K562 (cell line): ENCODE data around the gene CCDC9. TPM values are rescaled to one million over a fixed set of nuclear protein-coding genes. Genes with fewer than 3 reads are reported as not detected.

Experiments
- ATAC-seq: fragments of 200-7000 bp; cut with Tn5 transposase; 3 replicates; pipeline ENCODE4 v1.9.1; 2020; ENCODE audit warnings: moderate library complexity
- BruUV-seq: library from RNA; stranded (reverse); fragments of 400-500 nt; replicated peaks from 2 replicates; lab custom pipeline; 2021; lab: Mats Ljungman, UMichigan
- CTCF ChIA-PET: fragments of 300-600 bp; formaldehyde crosslinking; extraction: SDS; loops from one replicate; lab custom pipeline; 2021; ENCODE audit warnings: low intra/inter-chr PET ratio; lab: Yijun Ruan, JAX
- POLR2A ChIA-PET: fragments of 300-600, 350-650 bp; sonication (Branson Sonifier 250); formaldehyde crosslinking; extraction: SDS; loops from one replicate; lab custom pipeline; 2021; ENCODE audit warnings: antibody characterized with exemption, inconsistent platforms; lab: Yijun Ruan, JAX
- DNase-seq, 4 experiments: peaks; one replicate each; pipeline versions ENCODE4 v3.0.0 to v3.0.0-alpha.2; 2011 to 2018; ENCODE audit warnings: low spot score in 3 of 4, mixed read lengths in 3 of 4; ENCODE audit errors: extremely low read depth in 1 of 4
- FAIRE-seq: peaks from 2 replicates; lab custom pipeline; 2011; peaks lifted over from hg19 to GRCh38; lab: Jason Lieb, UNC
- H2AFZ ChIP-seq: 2 replicates; pipeline ENCODE4 v1.6.0; 2011; ENCODE audit warnings: low read depth, low read length, control low read depth, inconsistent platforms
- H3K27ac ChIP-seq: fragments of 200-600 bp; 3 replicates; pipeline ENCODE4 v1.8.0; 2011; ENCODE audit warnings: low read depth, mild to moderate bottlenecking, control low read depth, inconsistent platforms, low read length, moderate library complexity, mixed read lengths; ENCODE audit errors: extremely low read depth
- H3K27me3 ChIP-seq, 2 experiments: fragments of 300-600 bp in 1 of 2; 2 replicates in 1 of 2; 3 replicates in 1 of 2; pipeline versions ENCODE4 v1.6.0 to v1.8.0; 2011; ENCODE audit warnings: inconsistent platforms in 2 of 2, low read length in 2 of 2, mild to moderate bottlenecking in 1 of 2, mixed read lengths in 1 of 2, moderate library complexity in 1 of 2; ENCODE audit not compliant: control insufficient read depth in 2 of 2, insufficient read depth in 2 of 2
- H3K36me3 ChIP-seq: fragments of 300-600 bp; 3 replicates; pipeline ENCODE4 v1.8.0; 2011; ENCODE audit warnings: mild to moderate bottlenecking, low read length, inconsistent platforms; ENCODE audit not compliant: control insufficient read depth, insufficient read depth
- H3K4me1 ChIP-seq, 2 experiments: fragments of 200-600 bp in 1 of 2; replicated peaks in 1 of 2; 2 replicates in 1 of 2; 3 replicates in 1 of 2; pipeline versions ENCODE4 v1.5.1 to v1.8.0; 2011; ENCODE audit warnings: inconsistent platforms in 2 of 2, low read length in 2 of 2, mild to moderate bottlenecking in 1 of 2, mixed read lengths in 1 of 2, moderate library complexity in 1 of 2; ENCODE audit not compliant: control insufficient read depth in 2 of 2, insufficient read depth in 2 of 2
- H3K4me2 ChIP-seq: 2 replicates; pipeline ENCODE4 v1.6.1; 2011; ENCODE audit warnings: low read length, control low read depth, inconsistent platforms, mixed read lengths; ENCODE audit not compliant: insufficient read depth
- H3K4me3 ChIP-seq: fragments of 200-600 bp; sonication (generic), shearing (Covaris generic); 2 replicates; pipeline ENCODE4 v1.5.1; 2016; ENCODE audit warnings: control low read depth, inconsistent platforms
- H3K79me2 ChIP-seq: fragments of 200-600 bp; 3 replicates; pipeline ENCODE4 v1.8.0; 2011; ENCODE audit warnings: low read length, inconsistent platforms; ENCODE audit not compliant: control insufficient read depth, insufficient read depth
- H3K9ac ChIP-seq, 2 experiments: 2 replicates each; pipeline versions ENCODE4 v1.6.0 to v1.6.1; 2011; ENCODE audit warnings: low read depth in 2 of 2, low read length in 2 of 2, control low read depth in 1 of 2, inconsistent platforms in 1 of 2, mild to moderate bottlenecking in 1 of 2, mixed read lengths in 1 of 2; ENCODE audit not compliant: insufficient read depth in 1 of 2
- H3K9me1 ChIP-seq: one replicate; pipeline ENCODE4 v1.6.0; 2011; ENCODE audit warnings: inconsistent platforms, mild to moderate bottlenecking, low read length, moderate library complexity; ENCODE audit not compliant: control insufficient read depth, insufficient read depth
- H3K9me3 ChIP-seq: replicated peaks from 2 replicates; pipeline ENCODE4 v1.5.1; 2011; ENCODE audit warnings: low read depth, low read length, inconsistent platforms; ENCODE audit not compliant: control insufficient read depth, insufficient read depth
- H4K20me1 ChIP-seq: replicated peaks from 2 replicates; pipeline ENCODE4 v1.6.1; 2011; ENCODE audit warnings: low read length, inconsistent platforms, mixed read lengths; ENCODE audit not compliant: control insufficient read depth, insufficient read depth
- HMGN3 ChIP-seq: IDR thresholded peaks from 2 replicates; pipeline ENCODE4 v1.6.1; 2011; ENCODE audit warnings: borderline replicate concordance, low read depth, mild to moderate bottlenecking, mixed read lengths, low read length; ENCODE audit not compliant: insufficient read length; ENCODE audit errors: extremely low read depth
- HNRNPLL ChIP-seq: fragments of 200-400 bp; formaldehyde crosslinking; IDR thresholded peaks from 2 replicates; pipeline ENCODE4 v1.6.1; 2017; ENCODE audit warnings: low read length, low read depth, mild to moderate bottlenecking; ENCODE audit not compliant: poor library complexity, severe bottlenecking
- POLR2B ChIP-seq: fragments of 450-650 bp; IDR thresholded peaks from 2 replicates; pipeline ENCODE4 v1.6.1; 2018; ENCODE audit warnings: low read depth; ENCODE audit not compliant: partially characterized antibody
- ZNF124 ChIP-seq: sonication (generic); formaldehyde crosslinking; IDR thresholded peaks from 2 replicates; pipeline ENCODE4 v1.8.1; 2022; ENCODE audit warnings: missing genetic modification reagents
- ZNF253 ChIP-seq: fragments of 250-450 bp; sonication (Bioruptor Pico); conservative IDR thresholded peaks from 2 replicates; pipeline ENCODE4 v1.6.1; 2021; ENCODE audit warnings: mild to moderate bottlenecking
- WGBS: fragments of 100-300 bp; shearing (Covaris generic); methylation state at CpG from one replicate; pipeline ENCODE4 v1.1.6; 2016; ENCODE audit warnings: low coverage, mixed read lengths; ENCODE audit not compliant: insufficient coverage; ENCODE audit errors: missing lambda C conversion rate; 5-methylcytosine and 5-hydroxymethylcytosine counted together
- in situ Hi-C: fragments of 300-500 bp; cut with MboI; formaldehyde crosslinking; loops from 4 replicates; pipeline ENCODE4 v1.15.0; 2018; ENCODE audit warnings: inconsistent platforms, mixed read lengths
- intact Hi-C: fragments of 100-400 bp; cut with micrococcal nuclease; formaldehyde crosslinking; loops from 2 replicates; pipeline ENCODE4 v1.14.2; 2022
- polyA plus RNA-seq, 8 experiments: library from polyadenylated mRNA; depleted of rRNA in 4 of 8; stranded (reverse) in 5 of 8; unstranded in 3 of 8; fragments of >200 nt; fragmentation: Nextera tagmentation in 2 of 8; fragmentation: Illumina TruSeq in 1 of 8; extraction: Ambion mirVana in 2 of 8; extraction: Trizol in 1 of 8; gene quantifications; 2 replicates each; pipeline versions ENCODE4 v1.2.1 to v1.2.3, GENCODE V29; 2011 to 2014; ENCODE audit warnings: inconsistent platforms in 1 of 8, missing spikeins in 1 of 8
- total RNA-seq, 7 experiments: library from RNA; depleted of rRNA in 6 of 7; stranded (reverse); fragments of >200 nt in 6 of 7; fragmentation: Illumina TruSeq in 2 of 7; extraction: Trizol in 2 of 7; gene quantifications; 2 replicates each; pipeline versions ENCODE4 v1.2.1 to v1.2.3, GENCODE V29; 2011 to 2021; ENCODE audit warnings: low replicate concordance in 1 of 7
- TF ChIP-seq, protein P1 (sequence below): fragments of 450-650 bp; IDR thresholded peaks from 2 replicates; pipeline ENCODE4 v1.6.1; 2016; ENCODE audit warnings: low read depth
- TF ChIP-seq, protein P2 (sequence below): fragments of 200-800 bp; sonication (Bioruptor generic); IDR thresholded peaks from 2 replicates; pipeline ENCODE4 v1.6.1; 2017; ENCODE audit warnings: missing genetic modification characterization, missing compliant biosample characterization
- TF ChIP-seq, protein P3 (sequence below): fragments of 450-650 bp; formaldehyde crosslinking; IDR thresholded peaks from 2 replicates; pipeline ENCODE4 v1.4.0; 2020; ENCODE audit warnings: mild to moderate bottlenecking, moderate library complexity

Gene CCDC9
- total and polyA plus RNA-seq, 9 of the 15 experiments (the other 6 are each of a cell fraction or from before 2014, with no cell fraction given) = 0.23 to 38.6 (median 8.4) TPM

DNA sequence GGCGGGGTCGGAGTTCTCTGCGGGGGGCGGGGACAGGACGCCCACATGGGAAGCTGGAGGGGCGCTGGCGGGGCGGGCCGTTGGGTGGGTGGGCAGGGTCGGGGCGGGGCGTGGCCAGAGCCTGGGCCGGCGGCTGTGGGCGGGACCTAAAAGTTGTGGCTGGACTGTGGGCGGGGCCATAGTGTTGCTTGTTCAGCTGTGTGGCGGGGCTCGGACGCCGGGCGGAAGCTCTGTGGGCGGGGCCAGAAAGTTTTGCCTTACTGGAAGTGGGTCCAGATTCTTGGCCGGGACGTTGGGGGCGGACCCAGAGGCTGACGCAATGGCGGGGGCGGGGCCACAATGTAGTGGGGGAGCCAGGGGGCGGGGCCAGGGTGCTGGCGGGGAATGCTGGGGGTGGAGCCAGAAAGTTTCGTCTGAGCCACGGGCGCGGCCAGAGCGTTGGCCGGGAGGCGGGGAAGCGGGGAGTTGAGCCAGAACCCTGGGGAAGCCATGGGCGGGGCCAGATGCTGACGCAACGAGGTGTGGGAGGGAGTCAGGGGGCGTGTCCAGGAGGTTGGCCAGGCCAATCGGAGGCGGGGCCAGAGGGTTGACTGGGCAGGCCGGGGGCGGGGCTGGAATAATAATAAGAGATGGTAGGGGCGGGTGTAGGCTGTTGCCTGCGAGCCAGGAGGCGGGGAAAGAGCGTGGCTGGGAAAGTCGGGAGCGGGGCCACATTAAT, 527 bp downstream of the CCDC9 start:
- ChIA-PET CTCF (interaction anchor here (0.6 to 1.0 kb wide), 3 partner anchors 13 to 316 kb away, joined by 3 to 4 read pairs (median 4); no protein-coding TSS in a partner anchor), POLR2A (interaction anchor here (0.6 to 2.9 kb wide), 20 partner anchors 10 to 521 kb away, joined by 3 to 48 read pairs (median 4); partner anchors contain the start of genes INAFM1 and SAE1)
- peaks cover 35% of the 10 kb centered on the region; the same call in 2 of the 3 replicates for H3K36me3 ChIP-seq
- peak overlapping the region; percentile 92 to 93; a peak in 3 of 4 replicates for H3K9ac ChIP-seq
- H3K4me2 ChIP-seq = peak overlapping the region; percentile 99; the same call in 1 of the 2 replicates
- peak overlapping the region; percentile 96 for H3K27ac ChIP-seq
- DNase-seq (peak; percentile 96 to 99 (median 97)), ATAC-seq (peak; percentile 89), FAIRE-seq (peak; percentile 99)
- no peaks in the 10 kb centered on the region for H3K9me1 ChIP-seq
- H2AFZ ChIP-seq = 0 out of 2 replicates have a peak overlapping the region, but pooled peaks have one; percentile 87
- H3K4me3 ChIP-seq = peak overlapping the region; percentile 53
- H3K4me1 ChIP-seq = peaks cover 8 to 29% of the 10 kb centered on the region in 2 experiments; a peak in 4 of 5 replicates
- BruUV-seq = no TSS peak
- no peaks in the 10 kb centered on the region for H3K27me3 ChIP-seq
- peaks cover 38% of the 10 kb centered on the region for H3K79me2 ChIP-seq
- H4K20me1 ChIP-seq = peaks cover 7% of the 10 kb centered on the region; the same call in 1 of the 2 replicates
- intact Hi-C loops (loop anchor here (1.0 kb wide), 1 partner anchor 17 kb away; the partner anchor contains the start of gene INAFM1), in situ Hi-C loops (no loop called here)
- WGBS = 1% methylated on average over 14 of the region's 52 CpGs
- no peaks in the 10 kb centered on the region; the same call in 1 of the 2 replicates for H3K9me3 ChIP-seq
- TF ChIP-seq HMGN3 = peak; percentile 96
- TF ChIP-seq HNRNPLL = peak; percentile 29
- no peak for TF ChIP-seq POLR2B
- TF ChIP-seq, protein P1, sequence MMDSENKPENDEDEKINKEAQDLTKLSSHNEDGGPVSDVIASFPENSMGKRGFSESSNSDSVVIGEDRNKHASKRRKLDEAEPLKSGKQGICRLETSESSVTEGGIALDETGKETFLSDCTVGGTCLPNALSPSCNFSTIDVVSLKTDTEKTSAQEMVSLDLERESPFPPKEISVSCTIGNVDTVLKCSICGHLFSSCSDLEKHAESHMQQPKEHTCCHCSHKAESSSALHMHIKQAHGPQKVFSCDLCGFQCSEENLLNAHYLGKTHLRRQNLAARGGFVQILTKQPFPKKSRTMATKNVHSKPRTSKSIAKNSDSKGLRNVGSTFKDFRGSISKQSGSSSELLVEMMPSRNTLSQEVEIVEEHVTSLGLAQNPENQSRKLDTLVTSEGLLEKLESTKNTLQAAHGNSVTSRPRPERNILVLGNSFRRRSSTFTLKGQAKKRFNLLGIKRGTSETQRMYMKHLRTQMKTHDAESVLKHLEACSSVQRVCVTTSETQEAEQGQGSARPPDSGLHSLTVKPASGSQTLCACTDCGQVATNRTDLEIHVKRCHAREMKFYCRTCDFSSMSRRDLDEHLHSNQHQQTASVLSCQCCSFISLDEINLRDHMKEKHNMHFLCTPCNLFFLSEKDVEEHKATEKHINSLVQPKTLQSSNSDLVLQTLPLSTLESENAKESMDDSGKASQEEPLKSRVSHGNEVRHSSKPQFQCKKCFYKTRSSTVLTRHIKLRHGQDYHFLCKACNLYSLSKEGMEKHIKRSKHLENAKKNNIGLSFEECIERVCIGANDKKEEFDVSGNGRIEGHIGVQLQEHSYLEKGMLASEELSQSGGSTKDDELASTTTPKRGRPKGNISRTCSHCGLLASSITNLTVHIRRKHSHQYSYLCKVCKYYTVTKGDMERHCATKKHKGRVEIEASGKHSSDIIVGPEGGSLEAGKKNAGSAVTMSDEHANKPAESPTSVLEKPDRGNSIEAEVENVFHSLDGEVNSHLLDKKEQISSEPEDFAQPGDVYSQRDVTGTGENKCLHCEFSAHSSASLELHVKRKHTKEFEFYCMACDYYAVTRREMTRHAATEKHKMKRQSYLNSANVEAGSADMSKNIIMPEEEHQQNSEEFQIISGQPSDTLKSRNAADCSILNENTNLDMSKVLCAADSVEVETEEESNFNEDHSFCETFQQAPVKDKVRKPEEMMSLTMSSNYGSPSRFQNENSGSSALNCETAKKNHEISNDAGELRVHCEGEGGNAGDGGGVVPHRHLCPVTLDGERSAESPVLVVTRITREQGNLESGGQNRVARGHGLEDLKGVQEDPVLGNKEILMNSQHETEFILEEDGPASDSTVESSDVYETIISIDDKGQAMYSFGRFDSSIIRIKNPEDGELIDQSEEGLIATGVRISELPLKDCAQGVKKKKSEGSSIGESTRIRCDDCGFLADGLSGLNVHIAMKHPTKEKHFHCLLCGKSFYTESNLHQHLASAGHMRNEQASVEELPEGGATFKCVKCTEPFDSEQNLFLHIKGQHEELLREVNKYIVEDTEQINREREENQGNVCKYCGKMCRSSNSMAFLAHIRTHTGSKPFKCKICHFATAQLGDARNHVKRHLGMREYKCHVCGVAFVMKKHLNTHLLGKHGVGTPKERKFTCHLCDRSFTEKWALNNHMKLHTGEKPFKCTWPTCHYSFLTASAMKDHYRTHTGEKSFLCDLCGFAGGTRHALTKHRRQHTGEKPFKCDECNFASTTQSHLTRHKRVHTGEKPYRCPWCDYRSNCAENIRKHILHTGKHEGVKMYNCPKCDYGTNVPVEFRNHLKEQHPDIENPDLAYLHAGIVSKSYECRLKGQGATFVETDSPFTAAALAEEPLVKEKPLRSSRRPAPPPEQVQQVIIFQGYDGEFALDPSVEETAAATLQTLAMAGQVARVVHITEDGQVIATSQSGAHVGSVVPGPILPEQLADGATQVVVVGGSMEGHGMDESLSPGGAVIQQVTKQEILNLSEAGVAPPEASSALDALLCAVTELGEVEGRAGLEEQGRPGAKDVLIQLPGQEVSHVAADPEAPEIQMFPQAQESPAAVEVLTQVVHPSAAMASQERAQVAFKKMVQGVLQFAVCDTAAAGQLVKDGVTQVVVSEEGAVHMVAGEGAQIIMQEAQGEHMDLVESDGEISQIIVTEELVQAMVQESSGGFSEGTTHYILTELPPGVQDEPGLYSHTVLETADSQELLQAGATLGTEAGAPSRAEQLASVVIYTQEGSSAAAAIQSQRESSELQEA = no peak
- TF ChIP-seq, protein P2, sequence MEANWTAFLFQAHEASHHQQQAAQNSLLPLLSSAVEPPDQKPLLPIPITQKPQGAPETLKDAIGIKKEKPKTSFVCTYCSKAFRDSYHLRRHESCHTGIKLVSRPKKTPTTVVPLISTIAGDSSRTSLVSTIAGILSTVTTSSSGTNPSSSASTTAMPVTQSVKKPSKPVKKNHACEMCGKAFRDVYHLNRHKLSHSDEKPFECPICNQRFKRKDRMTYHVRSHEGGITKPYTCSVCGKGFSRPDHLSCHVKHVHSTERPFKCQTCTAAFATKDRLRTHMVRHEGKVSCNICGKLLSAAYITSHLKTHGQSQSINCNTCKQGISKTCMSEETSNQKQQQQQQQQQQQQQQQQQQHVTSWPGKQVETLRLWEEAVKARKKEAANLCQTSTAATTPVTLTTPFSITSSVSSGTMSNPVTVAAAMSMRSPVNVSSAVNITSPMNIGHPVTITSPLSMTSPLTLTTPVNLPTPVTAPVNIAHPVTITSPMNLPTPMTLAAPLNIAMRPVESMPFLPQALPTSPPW (CRISPR knock-in tag) = peak; percentile 83
- no peak for TF ChIP-seq ZNF124 (CRISPR knock-in tag)
- TF ChIP-seq, protein P3, sequence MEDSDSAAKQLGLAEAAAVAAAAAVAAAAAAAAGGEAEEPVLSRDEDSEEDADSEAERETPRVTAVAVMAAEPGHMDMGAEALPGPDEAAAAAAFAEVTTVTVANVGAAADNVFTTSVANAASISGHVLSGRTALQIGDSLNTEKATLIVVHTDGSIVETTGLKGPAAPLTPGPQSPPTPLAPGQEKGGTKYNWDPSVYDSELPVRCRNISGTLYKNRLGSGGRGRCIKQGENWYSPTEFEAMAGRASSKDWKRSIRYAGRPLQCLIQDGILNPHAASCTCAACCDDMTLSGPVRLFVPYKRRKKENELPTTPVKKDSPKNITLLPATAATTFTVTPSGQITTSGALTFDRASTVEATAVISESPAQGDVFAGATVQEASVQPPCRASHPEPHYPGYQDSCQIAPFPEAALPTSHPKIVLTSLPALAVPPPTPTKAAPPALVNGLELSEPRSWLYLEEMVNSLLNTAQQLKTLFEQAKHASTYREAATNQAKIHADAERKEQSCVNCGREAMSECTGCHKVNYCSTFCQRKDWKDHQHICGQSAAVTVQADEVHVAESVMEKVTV (CRISPR knock-in tag) = no peak
- TF ChIP-seq ZNF253 (CRISPR knock-in tag) = no peak
